Mammary epithelial cell (primary cell): Measurements from ENCODE around the gene ANTXR1.

Experiments
- CTCF ChIP-seq, 2 donors: IDR thresholded peaks in 1 of 2; conservative IDR thresholded peaks in 1 of 2; 2 replicates each; pipeline ENCODE4 v1.5.1; 2011 to 2012; ENCODE audit warnings: inconsistent platforms in 2 of 2, low read length in 2 of 2, mild to moderate bottlenecking in 2 of 2, control low read depth in 1 of 2, low read depth in 1 of 2; ENCODE audit not compliant: insufficient read depth in 1 of 2; ENCODE audit errors: extremely low read depth in 1 of 2
- EZH2 ChIP-seq: IDR thresholded peaks from 2 replicates; pipeline ENCODE4 v1.6.1; 2012; ENCODE audit warnings: low read length, inconsistent platforms, borderline replicate concordance

- TF ChIP-seq EZH2 (no peak), CTCF (conservative IDR thresholded peaks at IDR 0.05 in 1 of 2, IDR thresholded peaks at IDR 0.05 in 1 of 2; ENCODE audit: extremely low read depth in 1 of 2, insufficient read depth in 1 of 2, low read depth in 1 of 2, low read length in 2 of 2) (no peak)
These were observed 77.0 kb downstream of the ANTXR1 start for GRCh38 chr2:69089998-69090397.
